Natural killer cell treated with Interleukin-12 subunit alpha and Interleukin-12 subunit beta and Interleukin-15 and Interleukin-18, amount 100 ng/mL, for 72 hours (primary cell): ENCODE data around the gene DUSP7. TPM values are rescaled to one million over a fixed set of nuclear protein-coding genes. Genes with fewer than 3 reads are reported as not detected.

Source experiments
- ATAC-seq, 2 donors: fragments of 150-1000 bp; cut with Tn5 transposase in 1 of 2; sonication (Bioruptor Pico), chemical (Tn5 transposase) in 1 of 2; 2 replicates each; pipeline ENCODE4 v1.10.0; 2021
- DNase-seq: peaks from one replicate; pipeline ENCODE4 v3.0.0; 2022; ENCODE audit warnings: low spot score
- H3K27ac Mint-ChIP-seq, 2 donors: 1 replicate in 1 of 2; 2 replicates in 1 of 2; pipeline ENCODE4 v1.8.0; 2022; ENCODE audit warnings: mixed read lengths in 2 of 2, mild to moderate bottlenecking in 1 of 2, moderate library complexity in 1 of 2
- H3K27me3 Mint-ChIP-seq, 2 donors: 1 replicate in 1 of 2; 2 replicates in 1 of 2; pipeline ENCODE4 v1.8.0; 2022; ENCODE audit warnings: mixed read lengths in 2 of 2
- H3K36me3 Mint-ChIP-seq: one replicate; pipeline ENCODE4 v1.8.0; 2022; ENCODE audit warnings: mixed read lengths
- H3K4me1 Mint-ChIP-seq, 2 donors: 1 replicate in 1 of 2; 2 replicates in 1 of 2; pipeline ENCODE4 v1.8.0; 2022; ENCODE audit warnings: low read depth in 2 of 2, mixed read lengths in 2 of 2, mild to moderate bottlenecking in 1 of 2
- H3K4me3 Mint-ChIP-seq: one replicate; pipeline ENCODE4 v1.8.0; 2022; ENCODE audit warnings: mixed read lengths
- H3K9me3 Mint-ChIP-seq: 2 replicates; pipeline ENCODE4 v1.8.0; 2022; ENCODE audit warnings: mixed read lengths
- total RNA-seq, 2 donors: library from RNA; stranded (reverse); gene quantifications; one replicate each; pipeline ENCODE4 v1.2.3, GENCODE V29; 2022

DUSP7 gene
- total RNA-seq, 2 donors from 2014 or later = 19.4 to 31.0 TPM

- Mint-ChIP-seq H3K4me1 (peaks cover 16 to 24% of the 10 kb centered on the region in 2 donors), H3K9me3 (no peaks in the 10 kb centered on the region), H3K36me3 (no peaks in the 10 kb centered on the region), H3K27ac (peak overlapping the region in 1 of 2 donors; percentile 29), H3K4me3 (no peak overlapping the region), H3K27me3 (no peaks in the 10 kb centered on the region)
- DNase-seq (no peak), ATAC-seq (no peak)
Measured at GRCh38 chr3:52068055-52068571, 11.7 kb upstream of the DUSP7 start.

GRCh38 chr3:52067526-52067925 lies 11.2 kb upstream of the DUSP7 start:
- Mint-ChIP-seq H3K27ac (peak overlapping the region in 1 of 2 donors; percentile 29), H3K27me3 (no peaks in the 10 kb centered on the region), H3K4me3 (no peak overlapping the region), H3K9me3 (no peaks in the 10 kb centered on the region), H3K36me3 (no peaks in the 10 kb centered on the region), H3K4me1 (peaks cover 16 to 24% of the 10 kb centered on the region in 2 donors)
- DNase-seq = no peak
- ATAC-seq = no peak

GRCh38 chr3:52067046-52067445 lies 10.7 kb upstream of the DUSP7 start:
- no peak for DNase-seq
- H3K27ac Mint-ChIP-seq = peak overlapping the region in 1 of 2 donors; percentile 29
- no peak for ATAC-seq

GRCh38 chr3:52065264-52065756 lies 8.9 kb upstream of the DUSP7 start:
- ATAC-seq = no peak
- H3K27me3 Mint-ChIP-seq = no peaks in the 10 kb centered on the region
- no peak for DNase-seq
- peaks cover under 1 to 7% of the 10 kb centered on the region in 2 donors for H3K4me1 Mint-ChIP-seq
- H3K27ac Mint-ChIP-seq = no peak overlapping the region
- no peak overlapping the region for H3K4me3 Mint-ChIP-seq
- no peaks in the 10 kb centered on the region for H3K9me3 Mint-ChIP-seq
- H3K36me3 Mint-ChIP-seq = no peaks in the 10 kb centered on the region

More at GRCh38 chr3:52067046-52067445, 10.7 kb upstream of the DUSP7 start:
- no peaks in the 10 kb centered on the region for H3K36me3 Mint-ChIP-seq
- H3K4me1 Mint-ChIP-seq = peaks cover 16 to 20% of the 10 kb centered on the region in 2 donors
- no peak overlapping the region for H3K4me3 Mint-ChIP-seq
- no peaks in the 10 kb centered on the region for H3K9me3 Mint-ChIP-seq
- no peaks in the 10 kb centered on the region for H3K27me3 Mint-ChIP-seq

- no peaks in the 10 kb centered on the region for H3K27me3 Mint-ChIP-seq
- H3K9me3 Mint-ChIP-seq = no peaks in the 10 kb centered on the region
- H3K27ac Mint-ChIP-seq = peak overlapping the region in 1 of 2 donors; percentile 37
- H3K36me3 Mint-ChIP-seq = no peaks in the 10 kb centered on the region
- no peak for ATAC-seq
- peaks cover 0 to 3% of the 10 kb centered on the region in 2 donors for H3K4me1 Mint-ChIP-seq
- no peak overlapping the region for H3K4me3 Mint-ChIP-seq
- no peak for DNase-seq
Measured at GRCh38 chr3:52064561-52064960, 8.2 kb upstream of the DUSP7 start.

GRCh38 chr3:52063026-52063723 lies 6.8 kb upstream of the DUSP7 start:
- Mint-ChIP-seq H3K27ac (peak overlapping the region in 1 of 2 donors; percentile 78), H3K27me3 (no peaks in the 10 kb centered on the region), H3K36me3 (no peaks in the 10 kb centered on the region), H3K4me3 (no peak overlapping the region), H3K9me3 (no peaks in the 10 kb centered on the region), H3K4me1 (peaks cover 0 to 3% of the 10 kb centered on the region in 2 donors)
- no peak for DNase-seq
- no peak for ATAC-seq

- DNase-seq (no peak), ATAC-seq (no peak)
- H3K4me1 Mint-ChIP-seq = peaks cover 0 to 3% of the 10 kb centered on the region in 2 donors
- H3K27ac Mint-ChIP-seq = no peak overlapping the region
- H3K27me3 Mint-ChIP-seq = no peaks in the 10 kb centered on the region
- no peak overlapping the region for H3K4me3 Mint-ChIP-seq
- no peaks in the 10 kb centered on the region for H3K9me3 Mint-ChIP-seq
- no peaks in the 10 kb centered on the region for H3K36me3 Mint-ChIP-seq
Measured at GRCh38 chr3:52062505-52062904, 6.1 kb upstream of the DUSP7 start.

- ATAC-seq (no peak), DNase-seq (no peak)
- Mint-ChIP-seq H3K4me3 (no peak overlapping the region), H3K4me1 (peaks cover 0 to 8% of the 10 kb centered on the region in 2 donors), H3K27me3 (no peaks in the 10 kb centered on the region), H3K36me3 (no peaks in the 10 kb centered on the region), H3K9me3 (no peaks in the 10 kb centered on the region), H3K27ac (no peak overlapping the region)
Measured at GRCh38 chr3:52061121-52061910, 4.9 kb upstream of the DUSP7 start.

- no peaks in the 10 kb centered on the region for H3K9me3 Mint-ChIP-seq
- peaks cover 0 to 8% of the 10 kb centered on the region in 2 donors for H3K4me1 Mint-ChIP-seq
- H3K27me3 Mint-ChIP-seq = no peaks in the 10 kb centered on the region
- H3K36me3 Mint-ChIP-seq = no peaks in the 10 kb centered on the region
- H3K27ac Mint-ChIP-seq = no peak overlapping the region
- DNase-seq (no peak), ATAC-seq (no peak)
- no peak overlapping the region for H3K4me3 Mint-ChIP-seq
Measured at GRCh38 chr3:52059781-52060180, 3.4 kb upstream of the DUSP7 start.

GRCh38 chr3:52057812-52058495 lies 1.6 kb upstream of the DUSP7 start:
- DNase-seq (no peak), ATAC-seq (no peak)
- H3K27ac Mint-ChIP-seq = no peak overlapping the region
- no peaks in the 10 kb centered on the region for H3K27me3 Mint-ChIP-seq
- peaks cover 17 to 22% of the 10 kb centered on the region in 2 donors for H3K4me1 Mint-ChIP-seq
- H3K4me3 Mint-ChIP-seq = peak overlapping the region; percentile 93
- no peaks in the 10 kb centered on the region for H3K36me3 Mint-ChIP-seq
- H3K9me3 Mint-ChIP-seq = no peaks in the 10 kb centered on the region

- H3K27me3 Mint-ChIP-seq = no peaks in the 10 kb centered on the region
- peak; percentile 90 to 94 for ATAC-seq
- peaks cover 25 to 29% of the 10 kb centered on the region in 2 donors for H3K4me1 Mint-ChIP-seq
- peak overlapping the region; percentile 93 for H3K4me3 Mint-ChIP-seq
- DNase-seq = peak; percentile 99
- no peaks in the 10 kb centered on the region for H3K36me3 Mint-ChIP-seq
- H3K9me3 Mint-ChIP-seq = no peaks in the 10 kb centered on the region
- H3K27ac Mint-ChIP-seq = peak overlapping the region; percentile 94 to 96
Measured at GRCh38 chr3:52056968-52057811, 819 bp upstream of the DUSP7 start.

GRCh38 chr3:52055537-52056351 lies 627 bp downstream of the DUSP7 start:
- Mint-ChIP-seq H3K4me1 (peaks cover 29 to 37% of the 10 kb centered on the region in 2 donors), H3K4me3 (peak overlapping the region; percentile 87), H3K9me3 (no peaks in the 10 kb centered on the region), H3K27ac (peak overlapping the region; percentile 95 to 99), H3K27me3 (no peaks in the 10 kb centered on the region), H3K36me3 (no peaks in the 10 kb centered on the region)
- ATAC-seq = peak; percentile 0 to 11
- DNase-seq = no peak
